HCT116 (cell line): ENCODE measurements around the gene AP4M1. TPM values are rescaled to one million over a fixed set of nuclear protein-coding genes. Genes with fewer than 3 reads are reported as not detected.

Experiments
- ATAC-seq: fragments of 200-7000 bp; cut with Tn5 transposase; 2 replicates; pipeline ENCODE4 v1.9.1; 2020; ENCODE audit warnings: mild to moderate bottlenecking, moderate library complexity
- BruUV-seq: library from RNA; stranded (reverse); fragments of 400-500 nt; replicated peaks from 2 replicates; lab custom pipeline; 2021; lab: Mats Ljungman, UMichigan
- CTCF ChIA-PET: fragments of 300-600 bp; sonication (Branson Sonifier 250); formaldehyde crosslinking; loops from one replicate; lab custom pipeline; 2021; ENCODE audit warnings: antibody characterized with exemption; lab: Charles Lee
- POLR2A ChIA-PET: fragments of 300-600, 350-600 bp; sonication (Branson Sonifier 250); formaldehyde crosslinking; loops from one replicate; lab custom pipeline; 2021; ENCODE audit warnings: antibody characterized with exemption; lab: Charles Lee
- RAD21 ChIA-PET, 2 experiments: fragments of 300-600 bp; sonication (Branson Sonifier 250); formaldehyde crosslinking; loops; one replicate each; lab custom pipeline; 2023; ENCODE audit warnings: low total read pairs in 2 of 2; ENCODE audit not compliant: uncharacterized antibody in 2 of 2, unreplicated experiment in 2 of 2, low non-redundant PET in 1 of 2; lab: Charles Lee
- DNase-seq: peaks from one replicate; pipeline ENCODE4 v3.0.0-alpha.2; 2010; ENCODE audit warnings: low read depth, low spot score
- H2AFZ ChIP-seq: fragments of 200-600 bp; shearing (Covaris generic), sonication (generic); 2 replicates; pipeline ENCODE4 v1.6.1; 2017; ENCODE audit warnings: low read depth, mixed run types, mixed read lengths, antibody characterized with exemption, low read length; ENCODE audit not compliant: poor library complexity, severe bottlenecking
- H3K27ac ChIP-seq: 2 replicates; pipeline ENCODE4 v1.5.1; 2012; ENCODE audit warnings: low read depth, low read length
- H3K27me3 ChIP-seq: fragments of 200-600 bp; sonication (generic); 2 replicates; pipeline ENCODE4 v1.6.1; 2016; ENCODE audit warnings: mixed run types, low read length, mixed read lengths; ENCODE audit not compliant: insufficient read depth
- H3K36me3 ChIP-seq, 2 experiments: fragments of 200-500 bp in 1 of 2; fragments of 200-600 bp in 1 of 2; sonication (Bioruptor generic) in 1 of 2; sonication (generic) in 1 of 2; 2 replicates each; pipeline versions ENCODE4 v1.5.1 to v1.6.1; 2014 to 2016; ENCODE audit warnings: low read length in 2 of 2, inconsistent platforms in 1 of 2, mixed read lengths in 1 of 2, mixed run types in 1 of 2; ENCODE audit not compliant: insufficient read depth in 2 of 2, control insufficient read depth in 1 of 2
- H3K4me1 ChIP-seq, 2 experiments: fragments of 200-600 bp in 1 of 2; sonication (generic) in 1 of 2; 2 replicates each; pipeline versions ENCODE4 v1.5.1 to v1.6.1; 2012 to 2017; ENCODE audit warnings: low read length in 2 of 2, inconsistent platforms in 1 of 2, mild to moderate bottlenecking in 1 of 2, mixed read lengths in 1 of 2, mixed run types in 1 of 2, moderate library complexity in 1 of 2; ENCODE audit not compliant: insufficient read depth in 2 of 2, control insufficient read depth in 1 of 2
- H3K4me2 ChIP-seq: fragments of 200-600 bp; sonication (generic); 2 replicates; pipeline ENCODE4 v1.6.1; 2017; ENCODE audit warnings: mixed run types, low read length, mixed read lengths
- H3K4me3 ChIP-seq, 2 experiments: fragments of 200-600 bp in 1 of 2; sonication (generic) in 1 of 2; replicated peaks in 1 of 2; 2 replicates each; pipeline ENCODE4 v1.5.1; 2011 to 2016; ENCODE audit warnings: low read length in 2 of 2, control low read depth in 1 of 2, low read depth in 1 of 2, mild to moderate bottlenecking in 1 of 2, mixed read lengths in 1 of 2, mixed run types in 1 of 2
- H3K79me2 ChIP-seq: fragments of 200-600 bp; sonication (generic); 2 replicates; pipeline ENCODE4 v1.6.1; 2017; ENCODE audit warnings: mild to moderate bottlenecking, mixed run types, low read length, moderate library complexity, mixed read lengths; ENCODE audit not compliant: insufficient read depth
- H3K9ac ChIP-seq: fragments of 200-600 bp; sonication (generic); 2 replicates; pipeline ENCODE4 v1.6.1; 2016; ENCODE audit warnings: low read length, mixed read lengths
- H3K9me2 ChIP-seq: fragments of 200-600 bp; sonication (generic), shearing (Covaris generic); 2 replicates; pipeline ENCODE4 v1.6.1; 2017; ENCODE audit warnings: mixed run types, mild to moderate bottlenecking, moderate library complexity; ENCODE audit not compliant: insufficient read depth
- H3K9me3 ChIP-seq, 2 experiments: fragments of 200-500 bp in 1 of 2; fragments of 200-600 bp in 1 of 2; sonication (Bioruptor generic) in 1 of 2; sonication (generic) in 1 of 2; 2 replicates each; pipeline ENCODE4 v1.6.1; 2014 to 2017; ENCODE audit warnings: low read length in 2 of 2, mixed read lengths in 2 of 2, inconsistent platforms in 1 of 2, low read depth in 1 of 2, mild to moderate bottlenecking in 1 of 2, mixed run types in 1 of 2, moderate library complexity in 1 of 2; ENCODE audit not compliant: control insufficient read depth in 1 of 2, insufficient read depth in 1 of 2
- H4K20me1 ChIP-seq: fragments of 200-600 bp; sonication (generic), shearing (Covaris generic); 2 replicates; pipeline ENCODE4 v1.6.1; 2017; ENCODE audit warnings: mixed run types, mild to moderate bottlenecking, moderate library complexity; ENCODE audit not compliant: insufficient read depth
- EGR1 ChIP-seq: IDR thresholded peaks from 2 replicates; pipeline ENCODE4 v1.6.1; 2012; ENCODE audit warnings: low read depth
- EZH2phosphoT487 ChIP-seq: fragments of 200-600 bp; IDR thresholded peaks from 2 replicates; pipeline ENCODE4 v1.6.1; 2018; ENCODE audit warnings: antibody characterized with exemption, borderline replicate concordance
- POLR2A ChIP-seq: IDR thresholded peaks from 2 replicates; pipeline ENCODE4 v1.7.0; 2011; ENCODE audit warnings: borderline replicate concordance; ENCODE audit not compliant: insufficient read depth, insufficient read length; ENCODE audit errors: extremely low read depth
- POLR2AphosphoS5 ChIP-seq: IDR thresholded peaks from 2 replicates; pipeline ENCODE4 v1.6.1; 2011; ENCODE audit warnings: mild to moderate bottlenecking, low read depth, low read length, moderate library complexity
- SP1 ChIP-seq: IDR thresholded peaks from 2 replicates; pipeline ENCODE4 v1.6.1; 2012; ENCODE audit warnings: low read depth
- TCF7L2 ChIP-seq: IDR thresholded peaks from 2 replicates; pipeline ENCODE4 v1.7.0; 2011; ENCODE audit warnings: borderline replicate concordance, inconsistent platforms; ENCODE audit not compliant: insufficient read depth, insufficient read length; ENCODE audit errors: extremely low read depth
- intact Hi-C: fragments of 100-400 bp; cut with micrococcal nuclease; formaldehyde crosslinking; loops from 2 replicates; pipeline ENCODE4 v1.10.0; 2022
- total RNA-seq: library from RNA; stranded (reverse); gene quantifications from one replicate; pipeline ENCODE4 v1.2.1, GENCODE V29; 2021; ENCODE audit not compliant: unreplicated experiment
- TF ChIP-seq, protein P1 (sequence below), 3 experiments: fragments of 200-600 bp in 1 of 3; sonication (generic) in 1 of 3; IDR thresholded peaks in 2 of 3; conservative IDR thresholded peaks in 1 of 3; 2 replicates each; pipeline ENCODE4 v1.5.1; 2012 to 2017; ENCODE audit warnings: low read depth in 2 of 3, low read length in 2 of 3, antibody characterized with exemption in 1 of 3, borderline replicate concordance in 1 of 3, control low read depth in 1 of 3, mild to moderate bottlenecking in 1 of 3, mixed read lengths in 1 of 3, mixed run types in 1 of 3, moderate library complexity in 1 of 3; ENCODE audit not compliant: insufficient read depth in 1 of 3
- TF ChIP-seq, protein P2 (sequence below): IDR thresholded peaks from 2 replicates; pipeline ENCODE4 v1.6.1; 2012

The AP4M1 gene
- total RNA-seq, 1 experiment from 2014 or later = 20.0 TPM

DNA sequence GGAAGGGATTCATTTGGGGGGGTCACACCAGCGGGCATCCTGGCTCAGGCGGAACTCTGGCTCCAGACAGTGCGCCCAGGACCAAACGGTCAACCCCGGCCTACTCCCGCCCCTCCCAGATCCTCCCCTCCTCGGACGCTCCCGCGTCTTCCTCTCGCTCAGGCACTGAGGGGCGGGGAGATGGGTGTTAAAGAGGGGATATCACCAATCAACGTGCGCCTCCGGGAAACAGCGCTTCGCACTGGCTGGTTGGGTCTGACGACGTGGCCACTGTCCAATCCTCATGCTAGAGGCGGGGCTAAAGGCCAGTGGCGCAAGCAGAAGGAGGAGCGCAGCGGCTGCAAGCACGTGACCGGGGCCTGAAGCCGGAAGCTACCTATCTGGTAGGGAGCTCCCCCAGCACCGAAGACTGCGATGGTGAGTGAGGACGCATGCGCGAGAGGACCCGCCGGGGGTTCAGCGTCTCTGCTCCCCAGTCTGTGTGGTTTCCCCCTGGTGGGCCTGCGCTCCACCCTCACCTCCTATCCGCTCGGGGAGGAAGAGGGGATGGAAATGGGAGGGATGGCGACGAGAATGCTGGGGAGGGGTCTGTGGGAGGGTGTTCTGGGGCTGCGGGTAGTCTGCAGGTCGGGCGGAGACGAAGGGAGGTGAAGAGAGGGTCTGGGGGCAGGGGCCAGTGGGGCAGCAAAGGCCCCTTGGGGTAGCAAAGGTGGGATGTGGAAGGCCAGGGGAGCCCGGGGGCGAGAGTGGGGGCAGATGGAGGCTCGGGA is 47.3 kb downstream of the AP4M1 start, which contains the start of gene LAMTOR4:
Gene LAMTOR4, plus strand, starts transcription at position 360 of the 770 bp plus-strand sequence. Its CDS starts 55 bp downstream, at position 415.
- CTCF ChIA-PET = interaction anchor here (0.7 to 1.3 kb wide), 4 partner anchors 8 to 18 kb away, joined by 3 to 6 read pairs (median 5); no protein-coding TSS in a partner anchor
- Histone ChIP-seq H3K79me2 (peaks cover 29% of the 10 kb centered on the region), H3K36me3 (peaks cover 0 to 3% of the 10 kb centered on the region in 2 experiments; a peak in 2 of 4 replicates), H3K4me2 (peak within 1 kb of the TSS; percentile 95), H3K4me3 (peak within 1 kb of the TSS; percentile 94 to 99), H4K20me1 (no peaks in the 10 kb centered on the region), H3K9me3 (no peaks in the 10 kb centered on the region), H3K27me3 (no peaks in the 10 kb centered on the region), H2AFZ (no peak within 1 kb of the TSS), H3K4me1 (peaks cover 9 to 21% of the 10 kb centered on the region in 2 experiments), H3K9me2 (no peaks in the 10 kb centered on the region), H3K9ac (peak within 1 kb of the TSS; percentile 91), H3K27ac (peak within 1 kb of the TSS; percentile 70)
- RAD21 ChIA-PET = interaction anchor here (0.6 kb wide), 2 partner anchors 15 to 48 kb away, joined by 3 to 6 read pairs; no protein-coding TSS in a partner anchor
- ATAC-seq (peak; percentile 98), DNase-seq (peak; percentile 99)
- TF ChIP-seq POLR2A = peak; percentile 61
- TF ChIP-seq EGR1 = no peak
- TF ChIP-seq, protein P1, sequence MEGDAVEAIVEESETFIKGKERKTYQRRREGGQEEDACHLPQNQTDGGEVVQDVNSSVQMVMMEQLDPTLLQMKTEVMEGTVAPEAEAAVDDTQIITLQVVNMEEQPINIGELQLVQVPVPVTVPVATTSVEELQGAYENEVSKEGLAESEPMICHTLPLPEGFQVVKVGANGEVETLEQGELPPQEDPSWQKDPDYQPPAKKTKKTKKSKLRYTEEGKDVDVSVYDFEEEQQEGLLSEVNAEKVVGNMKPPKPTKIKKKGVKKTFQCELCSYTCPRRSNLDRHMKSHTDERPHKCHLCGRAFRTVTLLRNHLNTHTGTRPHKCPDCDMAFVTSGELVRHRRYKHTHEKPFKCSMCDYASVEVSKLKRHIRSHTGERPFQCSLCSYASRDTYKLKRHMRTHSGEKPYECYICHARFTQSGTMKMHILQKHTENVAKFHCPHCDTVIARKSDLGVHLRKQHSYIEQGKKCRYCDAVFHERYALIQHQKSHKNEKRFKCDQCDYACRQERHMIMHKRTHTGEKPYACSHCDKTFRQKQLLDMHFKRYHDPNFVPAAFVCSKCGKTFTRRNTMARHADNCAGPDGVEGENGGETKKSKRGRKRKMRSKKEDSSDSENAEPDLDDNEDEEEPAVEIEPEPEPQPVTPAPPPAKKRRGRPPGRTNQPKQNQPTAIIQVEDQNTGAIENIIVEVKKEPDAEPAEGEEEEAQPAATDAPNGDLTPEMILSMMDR (IDR thresholded peaks at IDR 0.05 in 2 of 3, conservative IDR thresholded peaks at IDR 0.05 in 1 of 3; ENCODE audit: borderline replicate concordance in 1 of 3, insufficient read depth in 1 of 3, low read depth in 2 of 3, low read length in 2 of 3) = no peak
- peak; percentile 99 for TF ChIP-seq SP1
- TF ChIP-seq POLR2AphosphoS5 = peak; percentile 78
- TF ChIP-seq EZH2phosphoT487 = no peak
- TF ChIP-seq TCF7L2 = peak; percentile 6
- TF ChIP-seq, protein P2, sequence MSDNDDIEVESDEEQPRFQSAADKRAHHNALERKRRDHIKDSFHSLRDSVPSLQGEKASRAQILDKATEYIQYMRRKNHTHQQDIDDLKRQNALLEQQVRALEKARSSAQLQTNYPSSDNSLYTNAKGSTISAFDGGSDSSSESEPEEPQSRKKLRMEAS = peak; percentile 89
- POLR2A ChIA-PET = interaction anchor here (0.6 to 1.4 kb wide), 10 partner anchors 15 to 288 kb away, joined by 3 to 7 read pairs (median 3); partner anchors contain the start of genes GPC2, PPP1R35, STAG3 and ZCWPW1
- no TSS peak for BruUV-seq
- intact Hi-C loops = no loop called here
